Posterior vena cava (tissue), 2 donors: Measurements from ENCODE around the gene RGL4. TPM values are rescaled to one million over a fixed set of nuclear protein-coding genes. Genes with fewer than 3 reads are reported as not detected.
A peak's percentile ranks its signal among the peaks of the same experiment; 100 is the strongest.
"Not testable (repeated sequence)": the region's sequence is repeated elsewhere in the genome, so short reads cannot be mapped to it uniquely, and the experiment has no call there.

Experiments used
- DNase-seq: peaks from one replicate; pipeline ENCODE4 v3.0.0-alpha.2; 2020; ENCODE audit warnings: low spot score
- intact Hi-C, 2 donors: fragments of 100-400 bp; cut with DNase I; formaldehyde crosslinking; loops; one replicate each; pipeline versions ENCODE4 v1.14.1 to v1.14.2; 2022 to 2023
- total RNA-seq, 2 donors: library from RNA; stranded (reverse); fragmentation: NEBNext Ultra II Directional; extraction: Animal tissue kit (Norgen Biotek cat#: 25700); gene quantifications; one replicate each; pipeline ENCODE4 v1.2.1, GENCODE V29; 2021
- donor health status: DM: yes; HTN: yes; CAD: no.
- donor health status: DM: yes; HTN: yes; CAD: no.

RGL4 gene
- total RNA-seq, 2 donors from 2014 or later: 0.24 to 1.7 TPM

- peak; percentile 52 for DNase-seq
- intact Hi-C loops: no loop called here
These were observed 27.8 kb downstream of the RGL4 start for GRCh38 chr22:23718371-23719165.

- DNase-seq: no peak
- intact Hi-C loops: loop anchor here in 1 of 2 donors (5.0 kb wide), 1 partner anchor 529 kb away; no protein-coding TSS in a partner anchor
These were observed 30.0 kb downstream of the RGL4 start for GRCh38 chr22:23720855-23721254.

GRCh38 chr22:23722160-23722559, 31.3 kb downstream of the RGL4 start:
- intact Hi-C loops: loop anchor here in 1 of 2 donors (5.0 kb wide), 1 partner anchor 530 kb away; no protein-coding TSS in a partner anchor
- no peak for DNase-seq

- intact Hi-C loops: loop anchor here in 1 of 2 donors (5.0 kb wide), 1 partner anchor 530 kb away; no protein-coding TSS in a partner anchor
- DNase-seq: peak; percentile 15
These were observed 31.9 kb downstream of the RGL4 start for GRCh38 chr22:23722724-23723123.

- intact Hi-C loops: not testable (repeated sequence)
- DNase-seq: peak; percentile 44
These were observed 37.3 kb downstream of the RGL4 start for GRCh38 chr22:23728108-23728507.

- intact Hi-C loops: no loop called here
These were observed 46.9 kb downstream of the RGL4 start for GRCh38 chr22:23737696-23738095.

GRCh38 chr22:23742505-23743264, 51.9 kb downstream of the RGL4 start:
- intact Hi-C loops: no loop called here
- no peak for DNase-seq

More at GRCh38 chr22:23737696-23738095, 46.9 kb downstream of the RGL4 start:
- no peak for DNase-seq

- DNase-seq: no peak
These were observed 52.5 kb downstream of the RGL4 start for GRCh38 chr22:23743303-23743705.

GRCh38 chr22:23744001-23744400, 53.2 kb downstream of the RGL4 start:
- DNase-seq: no peak
- intact Hi-C loops: no loop called here

More at GRCh38 chr22:23743303-23743705, 52.5 kb downstream of the RGL4 start:
- intact Hi-C loops: no loop called here

- no peak for DNase-seq
- intact Hi-C loops: no loop called here
These were observed 53.7 kb downstream of the RGL4 start for GRCh38 chr22:23744485-23744884.

GRCh38 chr22:23745791-23746190, 55.0 kb downstream of the RGL4 start:
- DNase-seq: no peak
- intact Hi-C loops: no loop called here

Other genes starting within 250 kb of the RGL4 start
- not detected for gene IGLL1, start 110.7 kb upstream of the RGL4 start, total RNA-seq
- gene DRICH1, start 58.7 kb upstream of the RGL4 start, total RNA-seq: under 1 TPM; 0.19 to 0.42 TPM
- gene ZNF70, start 60.1 kb downstream of the RGL4 start, total RNA-seq: 1 to 10 TPM; 6.2 to 7.7 TPM
- gene VPREB3, start 63.4 kb downstream of the RGL4 start, total RNA-seq: under 1 TPM in 1 of 2 donors, not detected in 1; 0.43 TPM
- not detected for gene C22orf15, start 72.0 kb downstream of the RGL4 start, total RNA-seq
- gene CHCHD10, start 77.0 kb downstream of the RGL4 start, total RNA-seq: 10 to 100 TPM; 59.0 to 68.7 TPM
- gene MMP11, start 81.8 kb downstream of the RGL4 start, total RNA-seq: 1 to 10 TPM; 2.8 to 5.8 TPM
- 10 to 100 TPM; 42.6 to 45.8 TPM for gene SMARCB1, start 96.0 kb downstream of the RGL4 start, total RNA-seq
- under 1 TPM; 0.83 to 0.95 TPM for gene DERL3, start 148.0 kb downstream of the RGL4 start, total RNA-seq
- gene SLC2A11, start 166.9 kb downstream of the RGL4 start, total RNA-seq: 1 to 10 TPM; 4.9 to 7.4 TPM
- 100 to 1,000 TPM; 385 to 448 TPM for gene MIF, start 203.4 kb downstream of the RGL4 start, total RNA-seq